KG1 (cell line): ENCODE data around the gene TPRX2.
"Not testable (repeated sequence)": the region's sequence is repeated elsewhere in the genome, so short reads cannot be mapped to it uniquely, and the experiment has no call there.

Source experiments
- DNase-seq: peaks from one replicate; lab custom pipeline; 2025; lab: John Stamatoyannopoulos, UW

Gene TPRX2

DNA sequence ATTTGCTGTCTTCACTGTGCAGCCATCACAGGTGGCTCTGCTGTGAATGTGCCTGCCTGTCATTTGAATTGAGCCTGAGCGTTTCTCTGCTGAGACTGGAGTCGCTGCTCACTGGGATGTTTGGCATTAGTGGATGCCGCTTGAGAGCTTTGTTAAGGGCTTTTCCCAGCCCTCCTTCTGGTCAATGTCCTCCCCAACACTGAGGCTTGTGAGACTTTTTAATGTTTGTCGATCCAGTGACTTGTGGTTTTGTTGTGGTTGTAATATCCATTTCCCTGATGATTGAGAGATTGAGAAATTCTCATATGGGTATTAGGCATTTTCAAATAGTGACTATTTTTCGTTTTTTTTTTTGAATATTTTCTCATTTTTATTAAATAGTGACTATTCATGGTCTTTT is 2.6 kb downstream of the TPRX2 start:
- DNase-seq, result no peak

DNA sequence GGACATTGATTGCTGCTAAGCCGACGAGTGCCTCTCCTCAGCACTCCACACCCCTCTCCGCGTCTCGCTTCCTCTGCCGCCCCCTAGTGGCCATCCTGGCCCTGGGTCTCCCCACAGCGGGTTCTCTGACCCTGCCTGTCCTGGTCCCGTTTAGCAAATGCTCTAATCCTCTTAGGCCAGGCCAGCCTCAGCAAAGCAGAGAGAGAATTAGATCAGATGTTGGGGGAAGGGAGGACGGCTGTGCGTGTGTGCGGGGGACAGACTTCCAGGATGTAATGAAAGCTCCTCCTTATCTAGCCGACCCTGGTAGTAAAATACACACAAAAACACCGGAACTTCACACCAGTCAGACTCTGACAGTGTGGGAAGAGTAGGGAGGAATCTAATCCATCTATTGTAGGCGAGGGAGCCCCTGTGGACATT is 4.5 kb downstream of the TPRX2 start:
- DNase-seq, result peak; percentile 57

- no peak for DNase-seq
These were observed 6.1 kb downstream of the TPRX2 start for GRCh38 chr19:47865166-47865565.

- DNase-seq, result no peak
These were observed 19.9 kb downstream of the TPRX2 start for GRCh38 chr19:47878906-47879305.

- not testable (repeated sequence) for DNase-seq
These were observed 20.4 kb downstream of the TPRX2 start for GRCh38 chr19:47879385-47879784.

- no peak for DNase-seq
These were observed 22.7 kb downstream of the TPRX2 start for GRCh38 chr19:47881757-47882156.

DNA sequence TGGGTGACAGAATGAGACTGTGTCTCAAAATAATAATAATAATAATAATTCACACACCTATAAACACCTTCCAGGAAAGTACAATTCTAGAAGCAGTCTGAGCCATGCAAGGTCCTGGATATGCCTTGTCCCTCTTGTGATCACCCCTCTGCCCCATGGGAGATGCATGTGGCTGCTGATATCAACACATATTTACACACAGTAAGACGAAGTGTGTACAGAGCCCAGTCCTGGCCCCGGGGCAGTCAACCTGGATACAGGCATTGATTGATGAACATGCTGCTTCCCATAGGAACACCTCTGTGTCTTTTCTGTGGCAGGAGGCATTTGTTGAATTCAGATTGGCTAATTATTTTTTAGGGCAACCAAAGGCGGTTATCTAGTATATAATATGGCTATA is 23.9 kb downstream of the TPRX2 start:
- no peak for DNase-seq

GRCh38 chr19:47885067-47885463 is 26.0 kb downstream of the TPRX2 start:
- DNase-seq, result no peak

GRCh38 chr19:47886010-47886559 is 27.1 kb downstream of the TPRX2 start, which contains the start of gene SULT2A1:
Gene SULT2A1 (minus strand): TSS chr19:47886315. CDS start chr19:47886257, 58 bp downstream.
- DNase-seq, result no peak

DNA sequence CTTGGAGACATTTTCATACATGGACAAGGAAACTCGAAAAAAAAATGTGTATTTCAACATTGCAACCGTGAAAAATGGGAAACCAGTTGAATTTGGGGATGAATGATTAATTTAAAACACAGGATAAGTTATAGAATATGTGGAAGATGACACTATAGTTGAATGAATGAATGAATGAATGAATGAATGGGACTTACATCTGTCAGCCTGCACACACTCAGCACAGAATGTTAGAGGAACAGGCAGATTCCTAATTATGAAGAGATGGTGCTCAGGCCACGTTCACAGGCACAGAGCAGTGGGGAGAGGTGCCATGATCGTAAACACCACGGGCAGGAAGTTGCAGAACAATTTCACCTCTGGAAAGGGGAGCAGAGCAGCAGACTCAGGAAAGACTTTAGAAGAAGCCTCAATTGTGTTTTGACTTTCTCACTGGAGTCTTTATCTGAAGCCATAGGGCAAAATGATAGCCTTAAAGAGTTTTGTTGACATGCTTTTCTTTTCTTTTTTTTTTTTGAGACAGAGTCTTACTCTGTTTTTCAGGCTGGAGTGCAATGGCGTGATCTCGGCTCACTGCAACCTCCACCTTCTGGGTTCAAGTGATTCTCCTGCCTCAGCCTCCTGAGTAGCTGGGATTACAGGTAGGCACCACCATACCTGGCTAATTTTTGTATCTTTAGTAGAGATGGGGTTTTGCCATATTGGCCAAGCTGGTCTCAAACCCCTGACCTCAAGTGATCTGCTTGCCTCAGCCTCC is 32.0 kb downstream of the TPRX2 start:
- no peak for DNase-seq

GRCh38 chr19:47891622-47891922 is 32.5 kb downstream of the TPRX2 start:
- DNase-seq, result no peak

DNA sequence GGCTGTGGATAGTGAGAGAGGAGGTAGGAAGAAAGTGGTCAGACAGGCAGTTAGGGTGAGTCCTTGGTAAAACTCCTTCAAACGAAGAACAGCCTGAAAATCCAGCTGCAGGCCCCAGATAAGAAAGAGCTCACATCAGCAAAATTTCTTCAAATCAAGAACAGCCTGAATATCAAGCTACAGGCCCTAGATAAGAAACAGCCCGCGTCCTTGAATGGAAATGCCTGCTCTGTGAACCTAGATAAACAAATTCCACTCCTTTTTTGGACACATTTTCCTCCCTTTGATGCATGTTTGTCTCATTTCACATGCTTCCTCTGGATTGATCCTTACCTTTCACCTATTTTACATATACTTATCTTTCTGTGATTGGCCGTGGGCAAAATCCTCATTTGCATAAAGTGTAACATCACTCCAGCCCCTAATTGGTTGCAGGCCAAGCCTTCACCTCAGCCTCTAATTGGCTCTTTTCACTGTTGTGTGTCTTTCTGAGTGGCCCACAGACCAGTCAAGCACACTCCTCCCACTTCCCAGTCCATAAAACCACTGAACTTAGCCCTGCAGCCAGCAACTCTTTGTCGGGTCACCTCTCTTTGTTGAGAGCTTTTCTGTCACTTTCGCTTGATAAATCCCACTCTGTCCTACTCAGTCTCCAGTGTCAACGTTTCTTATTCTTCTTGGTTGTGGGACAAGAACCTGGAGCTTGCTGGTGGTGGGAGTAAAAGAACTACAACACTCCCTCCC is 33.1 kb downstream of the TPRX2 start:
- DNase-seq, result no peak

DNA sequence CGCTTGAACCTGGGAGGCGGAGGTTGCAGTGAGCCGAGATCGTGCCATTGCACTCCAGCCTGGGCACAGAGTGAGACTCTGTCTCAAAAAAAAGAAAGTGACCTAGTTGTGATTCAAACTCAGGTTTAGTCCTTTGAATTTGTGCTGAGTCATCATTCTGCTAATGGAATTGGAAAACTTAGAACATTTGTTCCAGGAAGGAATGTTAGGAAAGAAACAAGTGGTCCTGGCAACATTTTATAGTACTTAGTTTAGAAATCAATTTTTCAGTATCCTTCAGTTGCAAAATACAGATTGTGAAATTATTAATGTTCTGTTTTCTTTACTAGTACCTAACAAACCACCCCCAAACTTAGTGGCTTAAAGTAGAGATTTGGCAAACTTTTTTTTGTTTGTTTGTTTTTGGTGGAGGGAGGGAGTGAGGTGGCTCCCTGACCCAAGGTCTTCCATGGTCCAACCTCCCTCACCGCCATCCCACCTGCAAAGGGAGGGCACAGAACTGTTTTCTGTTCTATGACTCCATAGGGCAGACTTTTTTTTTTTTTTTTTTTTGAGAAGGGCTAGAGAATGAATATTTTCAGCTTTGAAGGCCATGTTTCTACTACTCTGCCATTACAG is 36.2 kb downstream of the TPRX2 start:
- DNase-seq, result no peak

- no peak for DNase-seq
These were observed 37.0 kb downstream of the TPRX2 start for GRCh38 chr19:47896019-47896418.

- DNase-seq, result no peak
These were observed 37.7 kb downstream of the TPRX2 start for GRCh38 chr19:47896773-47897172.

- no peak for DNase-seq
These were observed 38.8 kb downstream of the TPRX2 start for GRCh38 chr19:47897861-47898260.

DNA sequence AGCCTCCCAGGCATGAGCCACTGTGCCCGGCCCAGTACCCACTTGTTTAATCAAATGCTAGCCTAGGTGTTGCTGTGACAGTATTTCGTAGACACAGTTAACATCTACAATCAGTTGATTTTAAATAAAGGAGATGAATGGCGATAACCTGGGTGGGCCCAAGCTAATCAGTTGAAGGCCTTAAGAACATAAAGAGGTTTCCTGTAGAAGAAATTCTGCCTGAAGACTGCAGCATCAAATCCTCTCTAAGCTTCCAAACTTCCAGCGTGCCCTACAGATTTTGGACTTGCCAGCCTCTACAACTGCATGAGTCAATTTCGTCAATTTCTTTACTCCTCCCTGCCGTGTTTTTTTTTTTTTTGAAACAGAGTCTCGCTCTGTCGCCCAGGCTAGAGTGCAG is 40.3 kb downstream of the TPRX2 start:
- DNase-seq, result no peak

- DNase-seq, result no peak
These were observed 42.3 kb downstream of the TPRX2 start for GRCh38 chr19:47901370-47901769.

DNA sequence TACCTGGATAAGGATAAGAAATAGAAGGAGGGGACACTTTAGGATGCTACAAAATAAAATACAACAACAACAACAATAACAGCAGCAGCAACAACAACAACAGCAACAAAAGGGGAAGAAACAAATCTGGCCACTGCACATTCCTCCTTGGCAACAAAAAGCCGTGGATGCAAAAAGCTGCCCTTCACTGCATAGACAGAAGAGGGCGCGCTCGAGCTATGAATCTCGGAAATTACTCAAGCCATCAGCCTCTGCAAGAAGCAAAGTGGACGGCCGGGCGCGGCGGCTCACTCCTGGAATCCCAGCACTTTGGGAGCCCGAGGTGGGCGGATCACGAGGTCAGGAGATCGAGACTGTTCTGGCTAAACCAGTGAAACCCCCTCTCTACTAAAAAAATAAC is 50.3 kb downstream of the TPRX2 start:
- not testable (repeated sequence) for DNase-seq

DNA sequence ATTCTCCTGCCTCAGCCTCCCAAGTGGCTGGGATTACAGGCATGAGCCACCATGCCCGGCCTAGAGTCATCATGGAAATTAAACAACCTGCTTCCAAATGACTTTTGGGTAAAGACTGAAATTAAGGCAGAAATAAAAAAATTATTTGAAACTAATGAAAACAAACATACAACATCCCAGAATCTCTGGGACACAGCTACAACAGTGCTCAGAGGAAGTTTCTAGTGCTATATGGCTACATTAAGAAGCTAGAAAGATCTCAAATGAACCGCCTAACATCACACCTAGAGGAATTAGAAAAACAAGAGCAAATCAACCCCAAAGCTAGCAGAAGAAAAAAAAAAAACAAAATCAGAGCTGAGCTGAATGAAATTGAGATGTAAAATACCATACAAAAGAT is 51.2 kb downstream of the TPRX2 start:
- DNase-seq, result not testable (repeated sequence)
